Measurements from ENCODE around the gene CYP4V2. TPM values are rescaled to one million over a fixed set of nuclear protein-coding genes. Genes with fewer than 3 reads are reported as not detected.

CYP4V2 gene
- polyA plus RNA-seq, 4 donors: 19.5 to 49.9 (median 25.8) TPM

DNA sequence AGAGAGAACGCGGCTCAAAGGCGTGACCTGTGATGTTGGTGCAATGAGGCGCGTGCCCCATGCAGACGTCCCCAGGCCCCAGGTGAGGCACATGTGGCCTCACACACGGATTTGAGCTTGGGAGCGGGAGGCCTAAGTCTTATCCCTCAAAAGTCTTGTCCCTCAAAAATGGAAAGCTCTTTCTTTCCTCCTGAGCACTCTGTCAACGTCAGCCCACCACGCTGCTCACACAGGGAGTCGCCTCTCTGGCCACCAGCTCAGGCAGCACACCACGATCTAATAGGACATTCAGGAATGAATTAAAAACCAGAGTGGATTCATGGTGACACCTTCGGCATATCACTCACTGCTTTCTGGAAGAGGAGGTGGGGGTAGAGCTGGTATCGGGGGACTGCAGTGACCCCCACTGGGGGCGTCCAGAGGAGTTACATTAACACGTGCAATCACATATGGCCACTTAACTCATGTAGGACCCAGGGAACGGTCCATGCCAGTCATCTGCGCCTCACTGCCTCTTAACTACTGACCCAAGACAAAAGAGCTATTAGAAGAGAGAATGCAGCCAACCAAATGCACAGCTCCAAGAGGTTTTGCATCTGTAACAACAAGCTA is 21.9 kb upstream of the CYP4V2 start:
- Histone ChIP-seq H3K4me3 (ENCODE audit: low read depth in 1 of 3, low read length in 3 of 3) (no peak overlapping the region), H3K4me1 (ENCODE audit: control insufficient read depth in 3 of 3, insufficient read depth in 2 of 3, low read depth in 1 of 3, low read length in 2 of 3) (peaks cover 0 to 10% (median 3%) of the 10 kb centered on the region in 3 donors), H3K27me3 (ENCODE audit: control insufficient read depth in 3 of 3, insufficient read depth in 3 of 3, low read length in 3 of 3) (no peaks in the 10 kb centered on the region), H3K9me3 (ENCODE audit: control insufficient read depth in 2 of 2, insufficient read depth in 1 of 2, low read depth in 1 of 2, low read length in 1 of 2) (no peaks in the 10 kb centered on the region), H3K27ac (ENCODE audit: low read depth in 1 of 3, low read length in 2 of 3) (no peak overlapping the region), H3K36me3 (ENCODE audit: control insufficient read depth in 3 of 3, insufficient read depth in 2 of 3, low read depth in 1 of 3, low read length in 3 of 3) (peaks cover 0 to 20% (median 0%) of the 10 kb centered on the region in 3 donors)
- DNase-seq (no peak), FAIRE-seq (no peak)
- 91 to 93% (median 92%) methylated on average over 18 of the region's 18 CpGs for WGBS, 3 donors

DNA sequence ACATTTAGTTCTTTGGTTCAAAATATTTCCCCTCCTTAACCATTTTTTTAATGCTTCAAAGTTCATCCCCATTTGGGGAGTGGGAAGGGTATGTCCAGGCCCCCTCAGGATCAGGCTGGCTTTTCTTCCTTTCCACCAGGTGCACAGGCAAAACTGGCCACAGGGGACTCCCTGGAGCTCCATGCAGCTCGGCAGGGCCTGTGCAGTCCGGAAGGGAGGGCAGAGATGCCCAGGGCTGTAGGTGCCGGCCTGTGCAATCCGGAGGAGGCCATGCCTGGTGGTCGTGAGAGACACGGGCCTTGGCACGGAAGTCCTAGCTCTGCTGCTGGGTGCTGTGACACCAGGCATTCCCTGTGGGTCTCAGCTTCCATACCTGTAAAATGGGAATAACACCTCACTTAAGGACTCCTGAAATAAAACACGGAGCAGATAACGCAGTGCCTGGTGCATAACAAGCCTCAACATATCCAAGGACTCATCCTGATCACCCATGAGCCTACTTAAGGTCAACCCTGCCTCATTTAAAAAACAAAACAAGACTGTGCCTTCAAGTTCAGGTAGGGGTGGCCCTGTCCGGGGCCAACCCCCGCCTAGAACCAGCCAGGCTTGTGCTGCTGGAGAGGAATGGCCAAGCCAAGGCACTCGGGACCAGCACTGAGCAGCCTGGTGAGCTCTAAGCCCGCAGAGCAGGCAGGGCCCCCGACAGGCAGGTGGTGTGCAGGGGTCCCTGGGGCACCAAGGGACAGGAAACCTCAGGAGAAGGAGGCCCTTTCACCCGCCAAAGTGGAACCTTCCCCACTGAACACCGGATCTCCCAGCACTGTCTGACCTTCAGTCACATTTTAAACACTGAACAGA is 21.2 kb upstream of the CYP4V2 start:
- no peak for DNase-seq
- no peak overlapping the region for H3K27ac ChIP-seq (ENCODE audit: low read depth in 1 of 3, low read length in 2 of 3)
- H3K27me3 ChIP-seq (ENCODE audit: control insufficient read depth in 3 of 3, insufficient read depth in 3 of 3, low read length in 3 of 3): no peaks in the 10 kb centered on the region
- H3K36me3 ChIP-seq (ENCODE audit: control insufficient read depth in 3 of 3, insufficient read depth in 2 of 3, low read depth in 1 of 3, low read length in 3 of 3): peaks cover 0 to 17% (median 0%) of the 10 kb centered on the region in 3 donors
- no peaks in the 10 kb centered on the region for H3K9me3 ChIP-seq (ENCODE audit: control insufficient read depth in 2 of 2, insufficient read depth in 1 of 2, low read depth in 1 of 2, low read length in 1 of 2)
- H3K4me3 ChIP-seq (ENCODE audit: low read depth in 1 of 3, low read length in 3 of 3): no peak overlapping the region
- no peak for FAIRE-seq
- 84 to 92% (median 90%) methylated on average over 16 of the region's 16 CpGs for WGBS, 3 donors
- H3K4me1 ChIP-seq (ENCODE audit: control insufficient read depth in 3 of 3, insufficient read depth in 2 of 3, low read depth in 1 of 3, low read length in 2 of 3): peaks cover 0 to 10% (median 3%) of the 10 kb centered on the region in 3 donors

DNA sequence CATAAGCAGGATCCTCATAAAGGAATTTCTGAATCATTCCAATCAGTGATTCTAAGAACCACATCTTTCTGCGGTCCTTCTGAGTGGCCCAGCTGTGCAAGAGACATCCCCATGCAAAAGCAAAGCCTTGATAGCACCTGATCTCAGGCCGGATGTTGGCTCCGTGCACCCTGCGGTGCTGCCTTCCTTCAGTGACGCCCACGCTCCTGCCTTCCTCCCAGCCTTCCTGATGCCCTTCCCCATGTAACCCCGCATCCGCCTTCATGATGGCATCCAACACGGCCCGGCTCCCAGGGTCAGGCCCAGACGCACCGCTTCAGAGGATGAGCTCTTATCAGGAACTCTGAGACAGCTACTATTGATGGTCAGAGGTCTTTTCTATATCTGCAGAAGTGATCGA is 20.4 kb upstream of the CYP4V2 start:
- peaks cover 0 to 15% (median 0%) of the 10 kb centered on the region in 3 donors for H3K36me3 ChIP-seq (ENCODE audit: control insufficient read depth in 3 of 3, insufficient read depth in 2 of 3, low read depth in 1 of 3, low read length in 3 of 3)
- H3K4me3 ChIP-seq (ENCODE audit: low read depth in 1 of 3, low read length in 3 of 3): no peak overlapping the region
- no peak overlapping the region for H3K27ac ChIP-seq (ENCODE audit: low read depth in 1 of 3, low read length in 2 of 3)
- peaks cover 0 to 10% (median 3%) of the 10 kb centered on the region in 3 donors for H3K4me1 ChIP-seq (ENCODE audit: control insufficient read depth in 3 of 3, insufficient read depth in 2 of 3, low read depth in 1 of 3, low read length in 2 of 3)
- no peak for DNase-seq
- no peaks in the 10 kb centered on the region for H3K9me3 ChIP-seq (ENCODE audit: control insufficient read depth in 2 of 2, insufficient read depth in 1 of 2, low read depth in 1 of 2, low read length in 1 of 2)
- FAIRE-seq: no peak
- no peaks in the 10 kb centered on the region for H3K27me3 ChIP-seq (ENCODE audit: control insufficient read depth in 3 of 3, insufficient read depth in 3 of 3, low read length in 3 of 3)
- 86 to 90% (median 89%) methylated on average over 13 of the region's 13 CpGs for WGBS, 3 donors

DNA sequence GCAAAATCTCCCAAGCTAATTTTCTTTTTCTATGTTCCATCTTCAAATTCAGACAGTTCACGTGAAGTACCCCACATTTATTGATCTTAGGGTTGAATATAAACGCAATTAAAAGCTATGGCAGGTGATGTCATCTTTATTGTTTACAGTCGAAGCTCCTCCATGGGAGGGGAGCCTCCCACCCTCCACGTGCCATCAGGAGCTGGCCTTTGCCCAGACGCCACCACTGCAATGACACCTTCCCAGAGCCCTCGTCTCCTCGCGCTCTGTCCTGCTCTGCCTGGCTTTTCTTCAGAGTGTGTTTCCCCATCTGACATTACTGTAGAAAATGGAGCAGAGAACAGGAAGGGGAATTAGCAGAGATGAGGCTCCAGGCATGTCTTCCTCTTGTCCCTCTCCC is 18.8 kb upstream of the CYP4V2 start:
- H3K9me3 ChIP-seq (ENCODE audit: control insufficient read depth in 2 of 2, insufficient read depth in 1 of 2, low read depth in 1 of 2, low read length in 1 of 2): no peaks in the 10 kb centered on the region
- FAIRE-seq: no peak
- H3K36me3 ChIP-seq (ENCODE audit: control insufficient read depth in 3 of 3, insufficient read depth in 2 of 3, low read depth in 1 of 3, low read length in 3 of 3): peaks cover 0 to 13% (median 0%) of the 10 kb centered on the region in 3 donors
- 16 to 57% (median 48%) methylated on average over 2 to 8 of the region's 8 CpGs for WGBS, 3 donors
- H3K4me1 ChIP-seq (ENCODE audit: control insufficient read depth in 3 of 3, insufficient read depth in 2 of 3, low read depth in 1 of 3, low read length in 2 of 3): peaks cover 0 to 7% (median 3%) of the 10 kb centered on the region in 3 donors
- H3K4me3 ChIP-seq (ENCODE audit: low read depth in 1 of 3, low read length in 3 of 3): no peak overlapping the region
- peak; percentile 50 to 70 for DNase-seq
- no peak overlapping the region for H3K27ac ChIP-seq (ENCODE audit: low read depth in 1 of 3, low read length in 2 of 3)
- H3K27me3 ChIP-seq (ENCODE audit: control insufficient read depth in 3 of 3, insufficient read depth in 3 of 3, low read length in 3 of 3): no peaks in the 10 kb centered on the region

GRCh38 chr4:186188107-186188506 is 3.3 kb upstream of the CYP4V2 start:
- WGBS, 3 donors: 76 to 97% (median 84%) methylated on average over 3 of the region's 3 CpGs
- Histone ChIP-seq H3K36me3 (ENCODE audit: control insufficient read depth in 3 of 3, insufficient read depth in 2 of 3, low read depth in 1 of 3, low read length in 3 of 3) (no peaks in the 10 kb centered on the region), H3K4me1 (ENCODE audit: control insufficient read depth in 3 of 3, insufficient read depth in 2 of 3, low read depth in 1 of 3, low read length in 2 of 3) (peaks cover 3 to 15% (median 7%) of the 10 kb centered on the region in 3 donors), H3K27me3 (ENCODE audit: control insufficient read depth in 3 of 3, insufficient read depth in 3 of 3, low read length in 3 of 3) (no peaks in the 10 kb centered on the region), H3K27ac (ENCODE audit: low read depth in 1 of 3, low read length in 2 of 3) (no peak overlapping the region), H3K9me3 (ENCODE audit: control insufficient read depth in 2 of 2, insufficient read depth in 1 of 2, low read depth in 1 of 2, low read length in 1 of 2) (no peaks in the 10 kb centered on the region), H3K4me3 (ENCODE audit: low read depth in 1 of 3, low read length in 3 of 3) (no peak overlapping the region)
- DNase-seq (no peak), FAIRE-seq (no peak)

- H3K4me1 ChIP-seq (ENCODE audit: control insufficient read depth in 3 of 3, insufficient read depth in 2 of 3, low read depth in 1 of 3, low read length in 2 of 3): peaks cover 7 to 22% (median 9%) of the 10 kb centered on the region in 3 donors
- H3K9me3 ChIP-seq (ENCODE audit: control insufficient read depth in 2 of 2, insufficient read depth in 1 of 2, low read depth in 1 of 2, low read length in 1 of 2): no peaks in the 10 kb centered on the region
- FAIRE-seq (no peak), DNase-seq (peak in 1 of 2 donors; percentile 37)
- WGBS, 3 donors: 16 to 47% (median 31%) methylated on average over 4 of the region's 4 CpGs
- peak overlapping the region; percentile 30 to 100 (median 70) for H3K27ac ChIP-seq (ENCODE audit: low read depth in 1 of 3, low read length in 2 of 3)
- H3K27me3 ChIP-seq (ENCODE audit: control insufficient read depth in 3 of 3, insufficient read depth in 3 of 3, low read length in 3 of 3): no peaks in the 10 kb centered on the region
- no peak overlapping the region for H3K4me3 ChIP-seq (ENCODE audit: low read depth in 1 of 3, low read length in 3 of 3)
- H3K36me3 ChIP-seq (ENCODE audit: control insufficient read depth in 3 of 3, insufficient read depth in 2 of 3, low read depth in 1 of 3, low read length in 3 of 3): peaks cover 0 to 7% (median 0%) of the 10 kb centered on the region in 3 donors
Measured at GRCh38 chr4:186189656-186190055, 1.7 kb upstream of the CYP4V2 start.

- 0 to 1% (median 0%) methylated on average over 26 to 34 of the region's 34 CpGs for WGBS, 3 donors
- peaks cover 0 to 13% (median 4%) of the 10 kb centered on the region in 3 donors for H3K36me3 ChIP-seq (ENCODE audit: control insufficient read depth in 3 of 3, insufficient read depth in 2 of 3, low read depth in 1 of 3, low read length in 3 of 3)
- FAIRE-seq (no peak), DNase-seq (peak in 1 of 2 donors; percentile 47)
- no peaks in the 10 kb centered on the region for H3K9me3 ChIP-seq (ENCODE audit: control insufficient read depth in 2 of 2, insufficient read depth in 1 of 2, low read depth in 1 of 2, low read length in 1 of 2)
- H3K4me1 ChIP-seq (ENCODE audit: control insufficient read depth in 3 of 3, insufficient read depth in 2 of 3, low read depth in 1 of 3, low read length in 2 of 3): peaks cover 7 to 22% (median 9%) of the 10 kb centered on the region in 3 donors
- H3K27ac ChIP-seq (ENCODE audit: low read depth in 1 of 3, low read length in 2 of 3): peak overlapping the region; percentile 99 to 100 (median 100)
- peak overlapping the region; percentile 85 to 100 (median 95) for H3K4me3 ChIP-seq (ENCODE audit: low read depth in 1 of 3, low read length in 3 of 3)
- H3K27me3 ChIP-seq (ENCODE audit: control insufficient read depth in 3 of 3, insufficient read depth in 3 of 3, low read length in 3 of 3): no peaks in the 10 kb centered on the region
Measured at GRCh38 chr4:186190581-186191199, 677 bp upstream of the CYP4V2 start.

GRCh38 chr4:186192066-186192612 is 772 bp downstream of the CYP4V2 start:
- no peaks in the 10 kb centered on the region for H3K27me3 ChIP-seq (ENCODE audit: control insufficient read depth in 3 of 3, insufficient read depth in 3 of 3, low read length in 3 of 3)
- WGBS, 3 donors: 0 to 1% (median 1%) methylated on average over 18 to 22 of the region's 22 CpGs
- FAIRE-seq: no peak

More at GRCh38 chr4:186192066-186192612, 772 bp downstream of the CYP4V2 start:
- peaks cover 0 to 2% of the 10 kb centered on the region in 2 donors for H3K9me3 ChIP-seq (ENCODE audit: control insufficient read depth in 2 of 2, insufficient read depth in 1 of 2, low read depth in 1 of 2, low read length in 1 of 2)
- H3K4me3 ChIP-seq (ENCODE audit: low read depth in 1 of 3, low read length in 3 of 3): peak overlapping the region; percentile 85 to 100 (median 95)
- peaks cover 7 to 22% (median 9%) of the 10 kb centered on the region in 3 donors for H3K4me1 ChIP-seq (ENCODE audit: control insufficient read depth in 3 of 3, insufficient read depth in 2 of 3, low read depth in 1 of 3, low read length in 2 of 3)
- peak overlapping the region; percentile 99 to 100 (median 100) for H3K27ac ChIP-seq (ENCODE audit: low read depth in 1 of 3, low read length in 2 of 3)
- H3K36me3 ChIP-seq (ENCODE audit: control insufficient read depth in 3 of 3, insufficient read depth in 2 of 3, low read depth in 1 of 3, low read length in 3 of 3): peaks cover 0 to 21% (median 6%) of the 10 kb centered on the region in 3 donors
- DNase-seq: peak; percentile 76 to 85

All from small intestine (tissue), 7 donors.